Neural progenitor cell (in vitro differentiated cells): Measurements from ENCODE around the gene FOLH1.
"Not testable (repeated sequence)": the region's sequence is repeated elsewhere in the genome, so short reads cannot be mapped to it uniquely, and the experiment has no call there.

Experiments
- CTCF ChIP-seq: fragments of 200-600 bp; sonication (generic); IDR thresholded peaks from 2 replicates; pipeline ENCODE4 v1.5.1; 2017; ENCODE audit warnings: antibody characterized with exemption, mild to moderate bottlenecking
- EZH2 ChIP-seq: fragments of 200-600 bp; sonication (generic); IDR thresholded peaks from 2 replicates; pipeline ENCODE4 v1.6.1; 2017; ENCODE audit warnings: antibody characterized with exemption, mild to moderate bottlenecking, moderate library complexity
- EZH2phosphoT487 ChIP-seq: fragments of 200-600 bp; sonication (generic); IDR thresholded peaks from 2 replicates; pipeline ENCODE4 v1.6.1; 2017; ENCODE audit warnings: antibody characterized with exemption

GRCh38 chr11:49229136-49229535 is 20.7 kb upstream of the FOLH1 start:
- not testable (repeated sequence) for TF ChIP-seq EZH2phosphoT487, EZH2
- TF ChIP-seq CTCF: peak; percentile 62
